DMS 273 treated with DMSO at 0.1 percent for 48 hours (cell line): ENCODE measurements around the gene PWWP2A.
"Not testable (repeated sequence)": the region's sequence is repeated elsewhere in the genome, so short reads cannot be mapped to it uniquely, and the experiment has no call there.

ENCODE experiments used
- DNase-seq: peaks from one replicate; lab custom pipeline; 2025; lab: John Stamatoyannopoulos, UW

Gene PWWP2A

DNA sequence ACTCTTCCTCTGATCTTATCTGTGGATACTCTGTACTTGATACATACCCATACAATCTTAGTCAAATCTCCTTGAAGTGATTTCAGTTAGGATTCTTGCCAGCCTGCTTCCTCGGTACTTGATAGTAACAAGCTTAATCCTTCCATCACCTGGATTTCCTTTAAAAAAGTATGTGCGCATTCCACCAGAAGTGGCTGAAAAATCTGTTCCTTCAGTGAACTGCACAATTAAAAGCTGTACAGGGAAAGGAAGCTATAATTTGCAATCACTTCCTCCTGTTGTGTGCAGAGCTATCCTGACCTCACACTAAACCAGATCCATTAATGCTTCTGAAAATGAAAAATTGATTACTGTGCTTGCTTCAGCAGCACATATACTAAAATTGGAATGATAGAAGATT, 47.3 kb downstream of the PWWP2A start:
- no peak for DNase-seq

- DNase-seq: no peak
These were observed 47.7 kb downstream of the PWWP2A start for GRCh38 chr5:160071516-160071915.

GRCh38 chr5:160069120-160069519, 50.1 kb downstream of the PWWP2A start:
- not testable (repeated sequence) for DNase-seq

GRCh38 chr5:160064995-160065614, 54.1 kb downstream of the PWWP2A start:
- no peak for DNase-seq

DNA sequence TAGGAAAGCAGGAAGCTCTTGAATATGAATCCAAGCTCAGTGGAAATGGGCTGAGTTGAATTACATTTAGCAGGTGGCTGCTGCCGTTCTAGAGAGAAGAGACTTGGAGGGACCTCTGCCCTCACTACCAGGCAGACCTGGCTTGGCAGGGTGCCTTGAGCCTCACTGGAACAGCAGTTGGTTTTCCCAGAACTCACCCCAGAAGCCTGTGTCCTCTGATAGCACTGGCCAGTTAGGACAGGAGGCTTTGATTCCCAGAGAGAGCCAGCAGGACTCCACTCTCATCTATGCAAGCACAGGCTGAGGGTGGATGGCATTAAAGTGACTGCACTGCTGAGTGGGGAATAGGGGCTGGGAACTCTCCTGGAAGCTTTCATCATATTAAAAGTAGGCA, 54.8 kb downstream of the PWWP2A start:
- no peak for DNase-seq

DNA sequence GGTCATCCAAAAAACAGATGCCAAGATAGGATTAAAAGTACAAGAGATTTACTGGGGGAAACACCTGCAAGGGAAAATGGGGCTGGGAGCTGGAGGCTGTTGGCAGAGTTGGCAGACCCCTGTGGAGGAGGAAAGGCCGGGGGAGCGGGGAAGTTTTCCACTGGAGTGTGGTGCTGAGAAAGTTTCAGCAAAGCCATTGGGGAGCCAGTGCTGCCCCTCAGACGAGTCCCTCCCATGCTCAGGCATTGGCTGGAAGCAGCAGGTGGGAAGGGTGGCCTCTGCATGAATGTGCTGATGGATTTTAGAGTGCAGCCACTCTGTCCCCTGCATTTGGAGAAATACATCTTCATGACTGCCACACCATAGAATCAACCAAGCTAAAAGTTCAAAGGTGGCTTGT, 57.5 kb downstream of the PWWP2A start:
- DNase-seq: no peak

DNA sequence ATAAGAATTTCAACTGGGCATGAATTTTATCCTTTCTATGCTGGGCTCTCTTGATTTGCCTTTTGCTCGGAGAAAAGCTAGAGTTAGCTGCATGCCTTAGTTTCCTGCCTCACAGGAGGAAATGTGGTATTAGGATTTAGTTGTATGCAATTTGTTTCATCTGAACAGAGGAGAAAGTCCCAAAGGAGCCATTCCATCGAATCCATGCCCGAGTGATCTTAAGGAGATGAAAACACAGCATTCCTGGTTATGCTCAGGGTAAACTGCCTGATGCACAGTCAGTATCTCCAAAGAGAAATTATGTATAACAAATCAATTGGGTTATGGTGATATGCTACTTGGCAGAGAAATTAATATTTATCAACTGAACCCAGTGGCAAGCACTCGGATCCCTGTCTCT, 59.2 kb downstream of the PWWP2A start:
- DNase-seq: no peak

DNA sequence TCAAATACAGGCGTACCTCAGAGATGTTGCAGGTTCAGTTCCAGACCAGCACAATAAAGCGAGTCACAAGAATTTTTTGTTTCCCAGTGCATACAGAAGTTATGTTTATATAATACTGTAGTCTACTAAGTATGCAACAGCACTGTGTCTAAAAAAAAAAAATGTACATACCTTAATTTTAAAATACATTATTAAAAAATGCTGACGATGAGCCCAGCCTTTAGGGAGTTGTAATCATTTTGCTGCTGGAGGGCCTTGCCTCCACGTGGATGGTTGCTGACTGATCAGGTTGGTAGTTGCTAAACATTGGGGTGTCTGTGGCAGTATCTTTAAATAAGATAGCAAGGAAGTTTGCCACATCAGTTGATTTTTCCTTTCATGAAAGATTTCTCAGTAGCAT, 62.0 kb downstream of the PWWP2A start:
- no peak for DNase-seq

DNA sequence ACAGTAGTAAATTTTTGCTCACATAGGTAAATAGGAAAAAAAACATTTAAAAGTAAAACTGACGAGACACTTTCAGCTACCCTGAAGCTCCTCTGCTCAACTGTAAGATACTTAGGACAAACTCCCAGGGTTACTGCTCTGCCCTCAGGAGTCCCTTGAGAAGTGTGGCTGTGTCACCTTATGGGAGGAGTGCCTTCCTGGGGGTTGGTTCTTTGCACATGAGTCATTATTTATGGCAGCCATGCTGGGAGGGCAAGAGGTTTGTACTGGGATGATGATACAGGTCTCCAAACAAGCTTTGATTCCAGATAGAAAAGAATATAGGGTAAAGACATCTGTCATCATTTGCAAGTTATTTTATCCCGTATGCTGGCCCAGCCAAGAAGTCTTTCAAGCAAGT, 64.4 kb downstream of the PWWP2A start:
- DNase-seq: no peak

GRCh38 chr5:160054047-160054446, 65.2 kb downstream of the PWWP2A start:
- no peak for DNase-seq

GRCh38 chr5:160049099-160049498, 70.2 kb downstream of the PWWP2A start:
- no peak for DNase-seq

GRCh38 chr5:160048131-160048530, 71.1 kb downstream of the PWWP2A start:
- DNase-seq: no peak

- no peak for DNase-seq
These were observed 71.8 kb downstream of the PWWP2A start for GRCh38 chr5:160047423-160047822.

DNA sequence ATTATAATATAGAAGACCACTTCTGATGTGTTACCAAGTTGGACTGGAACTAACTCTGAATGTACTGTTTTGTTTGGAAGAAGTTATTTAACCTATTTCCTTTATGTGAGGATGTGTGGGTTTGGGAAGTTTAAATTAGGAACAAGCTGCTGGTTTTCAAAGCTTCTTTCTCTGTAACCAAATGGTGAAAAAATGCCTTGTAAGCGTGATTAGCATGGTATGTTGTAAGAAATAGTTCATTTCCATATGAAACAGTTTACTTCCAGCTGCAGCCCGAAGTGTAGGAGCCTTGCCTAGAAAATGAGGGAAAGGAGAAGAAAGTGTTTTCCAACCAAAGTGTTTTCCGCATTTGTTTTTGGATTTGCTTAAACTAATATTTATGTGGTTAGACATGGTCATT, 74.3 kb downstream of the PWWP2A start:
- DNase-seq: no peak

- no peak for DNase-seq
These were observed 74.9 kb downstream of the PWWP2A start for GRCh38 chr5:160044391-160044804.

DNA sequence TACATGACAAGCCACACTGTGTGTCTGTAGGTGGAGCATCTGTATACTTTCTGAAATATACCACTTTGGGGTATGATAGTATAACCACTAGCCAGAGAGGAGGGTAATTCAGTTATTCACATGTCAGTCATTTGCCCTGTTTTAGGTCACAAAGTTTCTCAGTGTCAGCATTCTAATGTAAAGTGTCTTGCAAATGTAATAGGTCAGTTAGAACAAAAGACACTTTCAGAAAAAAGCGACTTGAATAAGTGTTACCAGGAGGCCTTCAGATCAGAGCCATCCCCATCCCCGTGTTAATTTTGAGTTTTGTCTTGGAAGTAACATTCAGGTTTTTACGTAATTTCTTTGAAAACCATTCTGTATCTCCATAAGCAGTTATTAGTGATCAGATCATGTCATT, 76.6 kb downstream of the PWWP2A start:
- DNase-seq: no peak
